ENCODE results near the gene CBARP. TPM values are rescaled to one million over a fixed set of nuclear protein-coding genes. Genes with fewer than 3 reads are reported as not detected.

Gene CBARP
- total and polyA plus RNA-seq, 9 of the 15 experiments (the other 6 are each of a cell fraction or from before 2014, with no cell fraction given) = 0.03 to 8.9 (median 1.2) TPM; not detected in 1

DNA sequence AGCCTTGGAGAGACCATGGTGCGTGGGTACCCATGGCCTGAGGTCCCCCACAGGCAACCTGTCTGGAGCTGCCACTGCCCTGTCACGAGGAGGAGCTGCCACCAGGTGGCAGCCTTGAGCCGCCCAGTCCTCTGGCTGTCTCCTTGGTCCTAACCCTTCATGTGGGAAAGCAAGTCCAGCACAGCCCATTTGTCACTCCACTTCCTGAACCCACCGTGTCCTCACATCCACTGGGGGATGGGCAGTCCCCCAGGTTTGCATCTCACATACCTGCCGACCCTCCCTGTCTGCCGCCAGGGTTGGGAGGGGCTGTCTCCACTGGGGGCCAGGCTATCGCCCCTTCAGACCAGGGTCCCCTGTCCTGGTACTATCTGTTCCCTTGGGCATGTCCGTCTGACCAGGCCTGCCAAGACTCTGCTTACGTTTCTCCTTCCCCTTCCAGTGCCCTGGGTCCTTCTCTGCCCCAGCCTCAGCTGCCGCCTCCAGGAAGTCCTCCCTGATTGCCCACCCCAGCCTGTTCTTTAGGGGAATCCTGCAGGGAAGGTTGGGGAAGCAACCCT is 42.1 kb upstream of the CBARP start (continued):
- TF ChIP-seq TFAP4 (CRISPR knock-in tag; IDR thresholded peaks at IDR 0.05; ENCODE audit: borderline replicate concordance) (peak; percentile 81), HDAC1 (IDR thresholded peaks at IDR 0.05) (0 out of 4 replicates have a peak, but pooled peaks have one; percentile 39 to 47), GABPB1 (CRISPR knock-in tag; IDR thresholded peaks at IDR 0.05) (peak; percentile 52; the same call in 1 of the 2 replicates), PKNOX1 (IDR thresholded peaks at IDR 0.05) (peak; percentile 61), ZNF316 (IDR thresholded peaks at IDR 0.05) (no peak), TCF3 (CRISPR knock-in tag; IDR thresholded peaks at IDR 0.05) (0 out of 2 replicates have a peak, but pooled peaks have one; percentile 12), SAFB2 (IDR thresholded peaks at IDR 0.05; ENCODE audit: borderline replicate concordance, low read depth, low read length, severe bottlenecking) (no peak), ZNF436 (CRISPR knock-in tag; IDR thresholded peaks at IDR 0.05) (peak; percentile 96), SPI1 (IDR thresholded peaks at IDR 0.05; ENCODE audit: borderline replicate concordance, low read depth, low read length) (peak; percentile 16; the same call in 1 of the 2 replicates), ZNF263 (CRISPR knock-in tag; IDR thresholded peaks at IDR 0.05; ENCODE audit: borderline replicate concordance) (peak; percentile 85), PHF20 (IDR thresholded peaks at IDR 0.05; ENCODE audit: partially characterized antibody) (peak; percentile 48), RUNX1 (IDR thresholded peaks at IDR 0.05; ENCODE audit: low read depth) (0 out of 2 replicates have a peak, but pooled peaks have one; percentile 51), ZEB2 (IDR thresholded peaks at IDR 0.05) (peak; percentile 30; the same call in 1 of the 2 replicates), ZBED1 (IDR thresholded peaks at IDR 0.05) (peak; percentile 31; the same call in 1 of the 2 replicates), ZNF668 (CRISPR knock-in tag; IDR thresholded peaks at IDR 0.05) (no peak), CREM (IDR thresholded peaks at IDR 0.05; ENCODE audit: low read depth) (peak; percentile 38; the same call in 1 of the 2 replicates), HDAC2 (IDR thresholded peaks at IDR 0.05) (peak; percentile 92; the same call in 1 of the 2 replicates), STAG1 (CRISPR knock-in tag; IDR thresholded peaks at IDR 0.05; ENCODE audit: borderline replicate concordance) (peak; percentile 89; the same call in 1 of the 2 replicates), BCOR (IDR thresholded peaks at IDR 0.05) (peak; percentile 99), ZNF274 (IDR thresholded peaks at IDR 0.05; ENCODE audit: borderline replicate concordance, low read depth, low read length) (no peak), LARP7 (IDR thresholded peaks at IDR 0.05) (peak; percentile 58; the same call in 1 of the 2 replicates)
- TF ChIP-seq, protein P1, sequence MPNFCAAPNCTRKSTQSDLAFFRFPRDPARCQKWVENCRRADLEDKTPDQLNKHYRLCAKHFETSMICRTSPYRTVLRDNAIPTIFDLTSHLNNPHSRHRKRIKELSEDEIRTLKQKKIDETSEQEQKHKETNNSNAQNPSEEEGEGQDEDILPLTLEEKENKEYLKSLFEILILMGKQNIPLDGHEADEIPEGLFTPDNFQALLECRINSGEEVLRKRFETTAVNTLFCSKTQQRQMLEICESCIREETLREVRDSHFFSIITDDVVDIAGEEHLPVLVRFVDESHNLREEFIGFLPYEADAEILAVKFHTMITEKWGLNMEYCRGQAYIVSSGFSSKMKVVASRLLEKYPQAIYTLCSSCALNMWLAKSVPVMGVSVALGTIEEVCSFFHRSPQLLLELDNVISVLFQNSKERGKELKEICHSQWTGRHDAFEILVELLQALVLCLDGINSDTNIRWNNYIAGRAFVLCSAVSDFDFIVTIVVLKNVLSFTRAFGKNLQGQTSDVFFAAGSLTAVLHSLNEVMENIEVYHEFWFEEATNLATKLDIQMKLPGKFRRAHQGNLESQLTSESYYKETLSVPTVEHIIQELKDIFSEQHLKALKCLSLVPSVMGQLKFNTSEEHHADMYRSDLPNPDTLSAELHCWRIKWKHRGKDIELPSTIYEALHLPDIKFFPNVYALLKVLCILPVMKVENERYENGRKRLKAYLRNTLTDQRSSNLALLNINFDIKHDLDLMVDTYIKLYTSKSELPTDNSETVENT (CRISPR knock-in tag; IDR thresholded peaks at IDR 0.05) = no peak
- TF ChIP-seq, protein P2, sequence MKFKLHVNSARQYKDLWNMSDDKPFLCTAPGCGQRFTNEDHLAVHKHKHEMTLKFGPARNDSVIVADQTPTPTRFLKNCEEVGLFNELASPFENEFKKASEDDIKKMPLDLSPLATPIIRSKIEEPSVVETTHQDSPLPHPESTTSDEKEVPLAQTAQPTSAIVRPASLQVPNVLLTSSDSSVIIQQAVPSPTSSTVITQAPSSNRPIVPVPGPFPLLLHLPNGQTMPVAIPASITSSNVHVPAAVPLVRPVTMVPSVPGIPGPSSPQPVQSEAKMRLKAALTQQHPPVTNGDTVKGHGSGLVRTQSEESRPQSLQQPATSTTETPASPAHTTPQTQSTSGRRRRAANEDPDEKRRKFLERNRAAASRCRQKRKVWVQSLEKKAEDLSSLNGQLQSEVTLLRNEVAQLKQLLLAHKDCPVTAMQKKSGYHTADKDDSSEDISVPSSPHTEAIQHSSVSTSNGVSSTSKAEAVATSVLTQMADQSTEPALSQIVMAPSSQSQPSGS (CRISPR knock-in tag; IDR thresholded peaks at IDR 0.05) = no peak
- TF ChIP-seq, protein P3, sequence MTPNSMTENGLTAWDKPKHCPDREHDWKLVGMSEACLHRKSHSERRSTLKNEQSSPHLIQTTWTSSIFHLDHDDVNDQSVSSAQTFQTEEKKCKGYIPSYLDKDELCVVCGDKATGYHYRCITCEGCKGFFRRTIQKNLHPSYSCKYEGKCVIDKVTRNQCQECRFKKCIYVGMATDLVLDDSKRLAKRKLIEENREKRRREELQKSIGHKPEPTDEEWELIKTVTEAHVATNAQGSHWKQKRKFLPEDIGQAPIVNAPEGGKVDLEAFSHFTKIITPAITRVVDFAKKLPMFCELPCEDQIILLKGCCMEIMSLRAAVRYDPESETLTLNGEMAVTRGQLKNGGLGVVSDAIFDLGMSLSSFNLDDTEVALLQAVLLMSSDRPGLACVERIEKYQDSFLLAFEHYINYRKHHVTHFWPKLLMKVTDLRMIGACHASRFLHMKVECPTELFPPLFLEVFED (CRISPR knock-in tag; conservative IDR thresholded peaks at IDR 0.05) = 0 out of 2 replicates have a peak, but pooled peaks have one; percentile 24

Data from K562 (cell line).